Measurements from ENCODE around the gene XRCC4.

DNA sequence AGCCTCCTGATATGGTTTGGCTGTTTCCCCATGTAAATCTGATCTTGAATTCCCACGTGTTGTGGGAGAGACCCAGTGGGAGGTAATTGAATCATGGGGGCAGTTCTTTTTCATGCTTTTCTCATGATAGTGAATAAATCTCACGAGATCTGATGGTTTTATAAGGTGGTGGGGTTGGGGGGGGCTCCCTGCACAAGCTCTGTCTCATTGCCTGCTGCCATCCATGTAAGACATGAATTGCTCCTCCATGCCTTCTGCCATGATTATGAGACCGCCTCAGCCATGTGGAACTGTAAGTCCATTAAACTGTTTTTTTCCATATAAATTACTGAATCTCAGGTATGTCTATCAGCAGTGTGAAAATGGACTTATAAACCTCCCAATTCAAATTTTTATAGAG, 12.8 kb downstream of the XRCC4 start:
- TF ChIP-seq GATA2 (IDR thresholded peaks at IDR 0.05; ENCODE audit: low read depth, low read length) (no peak), GATA3 (IDR thresholded peaks at IDR 0.05; ENCODE audit: low read depth, low read length) (no peak)
